H1 (cell line): ENCODE data around the gene SNED1.

Experiments
- CBX5 ChIP-seq: fragments of 300-800, 300-1000 bp; sonication (generic); IDR thresholded peaks from 2 replicates; pipeline ENCODE4 v1.7.1; 2016; ENCODE audit warnings: antibody characterized with exemption, low read length, low read depth
- CTCF ChIP-seq, 3 experiments: IDR thresholded peaks; 1 replicate in 2 of 3; 2 replicates in 1 of 3; pipeline versions ENCODE4 v1.5.1 to v1.6.1; 2011; ENCODE audit warnings: low read length in 3 of 3, mild to moderate bottlenecking in 3 of 3, inconsistent platforms in 2 of 3, low read depth in 1 of 3, moderate library complexity in 1 of 3; ENCODE audit not compliant: insufficient read depth in 1 of 3; ENCODE audit errors: control extremely low read depth in 1 of 3
- EGR1 ChIP-seq: IDR thresholded peaks from 2 replicates; pipeline ENCODE4 v1.6.1; 2011; ENCODE audit warnings: low read depth, low read length, borderline replicate concordance
- MAFK ChIP-seq: IDR thresholded peaks from 2 replicates; pipeline ENCODE4 v1.6.1; 2012; ENCODE audit warnings: low read depth, mild to moderate bottlenecking, improper control_type of control experiment, low read length
- POLR2A ChIP-seq, 2 experiments: IDR thresholded peaks; 1 replicate in 1 of 2; 2 replicates in 1 of 2; pipeline ENCODE4 v1.6.1; 2011; ENCODE audit warnings: low read depth in 2 of 2, low read length in 2 of 2, mild to moderate bottlenecking in 2 of 2; ENCODE audit errors: control extremely low read depth in 1 of 2
- POLR2AphosphoS5 ChIP-seq: IDR thresholded peaks from 2 replicates; pipeline ENCODE4 v1.6.1; 2011; ENCODE audit warnings: low read depth, low read length
- POU5F1 ChIP-seq: IDR thresholded peaks from 2 replicates; pipeline ENCODE4 v1.6.1; 2011; ENCODE audit warnings: low read depth, mild to moderate bottlenecking, low read length, moderate library complexity
- RAD21 ChIP-seq, 2 experiments: IDR thresholded peaks in 1 of 2; conservative IDR thresholded peaks in 1 of 2; 2 replicates each; pipeline ENCODE4 v1.6.1; 2011; ENCODE audit warnings: low read depth in 2 of 2, low read length in 2 of 2, improper control_type of control experiment in 1 of 2, inconsistent platforms in 1 of 2, mild to moderate bottlenecking in 1 of 2, moderate library complexity in 1 of 2
- TAF1 ChIP-seq: IDR thresholded peaks from 2 replicates; pipeline ENCODE4 v1.6.1; 2011; ENCODE audit warnings: mild to moderate bottlenecking, low read depth, low read length
- TBP ChIP-seq: IDR thresholded peaks from 2 replicates; pipeline ENCODE4 v1.6.1; 2011; ENCODE audit warnings: low read depth, low read length, improper control_type of control experiment
- USF2 ChIP-seq: IDR thresholded peaks from 2 replicates; pipeline ENCODE4 v1.6.1; 2011; ENCODE audit warnings: low read length, improper control_type of control experiment
- ZNF274 ChIP-seq: IDR thresholded peaks from 2 replicates; pipeline ENCODE4 v1.7.0; 2012; ENCODE audit warnings: low read length, borderline replicate concordance; ENCODE audit errors: extremely low read depth

- TF ChIP-seq RAD21 (IDR thresholded peaks at IDR 0.05 in 1 of 2, conservative IDR thresholded peaks at IDR 0.05 in 1 of 2; ENCODE audit: low read depth in 2 of 2, low read length in 2 of 2) (no peak), ZNF274 (no peak), POU5F1 (no peak), CTCF (IDR thresholded peaks at IDR 0.05; ENCODE audit: control extremely low read depth in 1 of 3, insufficient read depth in 1 of 3, low read depth in 1 of 3, low read length in 3 of 3) (no peak), TAF1 (no peak), POLR2AphosphoS5 (no peak), USF2 (no peak), POLR2A (IDR thresholded peaks at IDR 0.05; ENCODE audit: control extremely low read depth in 1 of 2, low read depth in 2 of 2, low read length in 2 of 2) (no peak), EGR1 (no peak), CBX5 (no peak), MAFK (no peak), TBP (no peak)
Measured at GRCh38 chr2:241088376-241088775, 90.0 kb downstream of the SNED1 start.
